22Rv1 (cell line): ENCODE measurements around the gene DPM3.

Source experiments
- H3K27ac ChIP-seq: fragments of 450-650 bp; 2 replicates; pipeline ENCODE4 v1.5.1; 2017
- CTCF ChIP-seq: fragments of 450-650 bp; IDR thresholded peaks from 2 replicates; pipeline ENCODE4 v1.5.1; 2017; ENCODE audit warnings: mild to moderate bottlenecking
- ZFX ChIP-seq: fragments of 450-650 bp; IDR thresholded peaks from 2 replicates; pipeline ENCODE4 v1.6.1; 2017; ENCODE audit warnings: antibody characterized with exemption, borderline replicate concordance

DPM3 gene

GRCh38 chr1:155184835-155185782, 44.8 kb upstream of the DPM3 start:
- H3K27ac ChIP-seq = no peak overlapping the region
- TF ChIP-seq CTCF (no peak), ZFX (no peak)

- H3K27ac ChIP-seq = no peak overlapping the region
- no peak for TF ChIP-seq CTCF
- TF ChIP-seq ZFX = no peak
Observed at GRCh38 chr1:155184351-155184811, 44.0 kb upstream of the DPM3 start.

- TF ChIP-seq CTCF (no peak), ZFX (no peak)
- H3K27ac ChIP-seq = no peak overlapping the region
Observed at GRCh38 chr1:155183775-155184221, 43.5 kb upstream of the DPM3 start.

GRCh38 chr1:155182052-155182550, 41.8 kb upstream of the DPM3 start:
- H3K27ac ChIP-seq = no peak overlapping the region
- no peak for TF ChIP-seq ZFX
- TF ChIP-seq CTCF = no peak

- TF ChIP-seq CTCF (no peak), ZFX (no peak)
- H3K27ac ChIP-seq = no peak overlapping the region
Observed at GRCh38 chr1:155181371-155182051, 41.2 kb upstream of the DPM3 start.

GRCh38 chr1:155179112-155180031, 39.0 kb upstream of the DPM3 start:
- H3K27ac ChIP-seq = no peak overlapping the region
- no peak for TF ChIP-seq CTCF
- no peak for TF ChIP-seq ZFX
